Breast epithelium (tissue), 4 donors: ENCODE results near the gene PURA. TPM values are rescaled to one million over a fixed set of nuclear protein-coding genes. Genes with fewer than 3 reads are reported as not detected.

Experiments used
- DNase-seq, 2 donors: peaks; one replicate each; pipeline ENCODE4 v3.0.0-alpha.2; 2019; ENCODE audit warnings: low spot score in 2 of 2
- H3K27ac ChIP-seq, 2 donors: fragments of 200-600 bp; sonication (generic) in 1 of 2; one replicate each; pipeline ENCODE4 v1.5.1; 2016 to 2019; ENCODE audit warnings: mild to moderate bottlenecking in 1 of 2
- H3K27me3 ChIP-seq, 2 donors: fragments of 200-600 bp; sonication (generic) in 1 of 2; one replicate each; pipeline versions ENCODE4 v1.5.1 to v1.6.0; 2017 to 2019; ENCODE audit warnings: control low read depth in 1 of 2, mild to moderate bottlenecking in 1 of 2
- H3K36me3 ChIP-seq: fragments of 200-600 bp; one replicate; pipeline ENCODE4 v1.5.1; 2019
- H3K4me1 ChIP-seq, 2 donors: fragments of 200-600 bp; sonication (generic); one replicate each; pipeline ENCODE4 v1.5.1; 2016 to 2019; ENCODE audit warnings: control low read depth in 1 of 2
- H3K4me3 ChIP-seq, 3 donors: fragments of 200-600 bp; sonication (generic); 1 replicate in 2 of 3; 2 replicates in 1 of 3; pipeline ENCODE4 v1.5.1; 2016 to 2019; ENCODE audit warnings: mild to moderate bottlenecking in 3 of 3, moderate library complexity in 2 of 3
- H3K9me3 ChIP-seq, 2 donors: fragments of 200-600 bp; sonication (generic) in 1 of 2; one replicate each; pipeline ENCODE4 v1.5.1; 2016 to 2019; ENCODE audit warnings: control low read depth in 1 of 2
- POLR2A ChIP-seq: fragments of 450-650 bp; IDR thresholded peaks from one replicate; pipeline ENCODE4 v1.6.1; 2016; ENCODE audit warnings: antibody characterized with exemption, mild to moderate bottlenecking, moderate library complexity
- POLR2AphosphoS5 ChIP-seq, 3 donors: sonication (generic); formaldehyde crosslinking; IDR thresholded peaks; one replicate each; pipeline ENCODE4 v1.6.1; 2017; ENCODE audit warnings: antibody characterized with exemption in 3 of 3
- intact Hi-C: fragments of 100-400 bp; cut with DNase I; formaldehyde crosslinking; loops from one replicate; pipeline ENCODE4 v1.15.1; 2023; ENCODE audit warnings: low total_unique reads
- total RNA-seq, 3 donors: library from RNA; depleted of rRNA; stranded (reverse); fragments of >200 nt; gene quantifications; one replicate each; pipeline ENCODE4 v1.1.0, GENCODE V29; 2016
- TF ChIP-seq, protein P1 (sequence below), 3 donors: fragments of 450-650 bp; IDR thresholded peaks; one replicate each; pipeline ENCODE4 v1.5.1; 2016 to 2017; ENCODE audit warnings: antibody characterized with exemption in 3 of 3, mild to moderate bottlenecking in 3 of 3, moderate library complexity in 3 of 3

PURA gene
- total RNA-seq, 3 donors from 2014 or later, result 27.9 to 33.8 (median 30.1) TPM

DNA sequence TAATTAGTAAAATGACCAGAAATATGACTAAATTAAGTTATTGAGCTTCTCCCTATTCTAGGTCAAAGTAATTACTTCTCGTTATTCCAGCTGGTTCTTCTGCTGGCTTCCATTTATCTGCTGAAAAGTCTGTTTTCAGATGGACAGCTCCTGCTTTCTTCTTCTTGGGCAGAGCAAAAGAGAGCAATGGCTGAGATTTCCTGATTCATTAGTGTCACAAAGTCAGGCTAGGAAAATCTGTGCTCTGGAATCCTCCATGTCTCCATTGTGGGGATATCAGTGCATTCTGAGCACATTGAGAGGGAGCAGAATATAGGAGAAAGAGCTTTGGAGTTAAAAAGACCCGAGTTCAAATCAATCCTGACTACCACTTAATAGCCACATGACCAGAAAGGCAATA is 37.1 kb upstream of the PURA start:
- H3K4me3 ChIP-seq, result no peak overlapping the region
- TF ChIP-seq, protein P1, sequence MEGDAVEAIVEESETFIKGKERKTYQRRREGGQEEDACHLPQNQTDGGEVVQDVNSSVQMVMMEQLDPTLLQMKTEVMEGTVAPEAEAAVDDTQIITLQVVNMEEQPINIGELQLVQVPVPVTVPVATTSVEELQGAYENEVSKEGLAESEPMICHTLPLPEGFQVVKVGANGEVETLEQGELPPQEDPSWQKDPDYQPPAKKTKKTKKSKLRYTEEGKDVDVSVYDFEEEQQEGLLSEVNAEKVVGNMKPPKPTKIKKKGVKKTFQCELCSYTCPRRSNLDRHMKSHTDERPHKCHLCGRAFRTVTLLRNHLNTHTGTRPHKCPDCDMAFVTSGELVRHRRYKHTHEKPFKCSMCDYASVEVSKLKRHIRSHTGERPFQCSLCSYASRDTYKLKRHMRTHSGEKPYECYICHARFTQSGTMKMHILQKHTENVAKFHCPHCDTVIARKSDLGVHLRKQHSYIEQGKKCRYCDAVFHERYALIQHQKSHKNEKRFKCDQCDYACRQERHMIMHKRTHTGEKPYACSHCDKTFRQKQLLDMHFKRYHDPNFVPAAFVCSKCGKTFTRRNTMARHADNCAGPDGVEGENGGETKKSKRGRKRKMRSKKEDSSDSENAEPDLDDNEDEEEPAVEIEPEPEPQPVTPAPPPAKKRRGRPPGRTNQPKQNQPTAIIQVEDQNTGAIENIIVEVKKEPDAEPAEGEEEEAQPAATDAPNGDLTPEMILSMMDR (IDR thresholded peaks at IDR 0.05), result no peak
- TF ChIP-seq POLR2AphosphoS5 (IDR thresholded peaks at IDR 0.05), result no peak
- no peak for TF ChIP-seq POLR2A
- no peak for DNase-seq
- intact Hi-C loops, result loop anchor here (5.0 kb wide), 1 partner anchor 76 kb away; no protein-coding TSS in a partner anchor
- H3K4me1 ChIP-seq, result no peaks in the 10 kb centered on the region
- no peaks in the 10 kb centered on the region for H3K9me3 ChIP-seq
- no peaks in the 10 kb centered on the region for H3K27me3 ChIP-seq
- H3K36me3 ChIP-seq, result no peaks in the 10 kb centered on the region
- no peak overlapping the region for H3K27ac ChIP-seq

DNA sequence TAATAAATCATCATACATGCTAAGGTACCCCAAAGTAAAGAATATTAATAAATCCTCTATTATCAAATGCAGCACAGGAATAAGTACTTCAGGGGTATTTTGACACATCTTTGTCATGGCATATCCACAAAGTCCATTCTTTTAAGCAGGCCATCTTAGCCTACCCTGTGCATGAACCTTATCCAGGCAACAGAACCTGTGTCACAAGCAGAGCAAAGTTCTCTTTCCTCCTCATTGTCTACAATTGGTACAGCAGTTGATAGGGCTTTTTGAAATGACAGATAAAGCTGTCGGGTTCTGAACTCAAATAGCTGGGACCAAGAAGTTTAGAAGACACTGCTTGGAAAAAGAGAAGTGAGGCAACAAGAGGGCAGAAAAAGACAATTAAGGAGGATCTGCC is 30.8 kb upstream of the PURA start:
- no peak for TF ChIP-seq POLR2A
- TF ChIP-seq POLR2AphosphoS5 (IDR thresholded peaks at IDR 0.05), result no peak
- TF ChIP-seq, protein P1 (IDR thresholded peaks at IDR 0.05), result no peak
- Histone ChIP-seq H3K27me3 (no peaks in the 10 kb centered on the region), H3K9me3 (no peaks in the 10 kb centered on the region), H3K4me1 (no peaks in the 10 kb centered on the region), H3K36me3 (no peaks in the 10 kb centered on the region), H3K27ac (no peak overlapping the region), H3K4me3 (no peak overlapping the region)
- DNase-seq, result no peak
- intact Hi-C loops, result no loop called here

DNA sequence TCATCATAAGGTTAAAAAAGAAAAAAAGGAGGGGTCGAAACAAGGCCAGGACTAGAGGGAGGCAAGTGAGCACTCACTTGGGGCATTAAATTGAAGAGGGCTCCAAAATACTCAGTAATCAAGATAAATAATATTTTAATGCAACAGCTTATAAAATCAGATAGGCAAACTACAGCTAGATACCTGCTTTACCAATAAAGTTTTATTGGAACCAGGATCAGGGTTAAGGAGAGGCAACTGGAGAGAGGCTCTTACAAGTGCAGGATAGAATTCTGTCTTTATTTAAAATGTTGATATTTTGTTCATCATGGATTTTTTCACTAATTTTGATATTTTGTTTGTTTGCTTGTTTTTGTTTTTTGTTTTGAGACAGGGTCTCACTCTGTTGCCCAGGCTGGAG is 30.3 kb upstream of the PURA start:
- no peak for TF ChIP-seq POLR2AphosphoS5 (IDR thresholded peaks at IDR 0.05)
- TF ChIP-seq, protein P1 (IDR thresholded peaks at IDR 0.05), result no peak
- TF ChIP-seq POLR2A, result no peak
- no peak overlapping the region for H3K27ac ChIP-seq
- no peak for DNase-seq
- H3K36me3 ChIP-seq, result no peaks in the 10 kb centered on the region
- H3K27me3 ChIP-seq, result no peaks in the 10 kb centered on the region
- intact Hi-C loops, result no loop called here
- H3K9me3 ChIP-seq, result no peaks in the 10 kb centered on the region
- H3K4me1 ChIP-seq, result no peaks in the 10 kb centered on the region
- no peak overlapping the region for H3K4me3 ChIP-seq

DNA sequence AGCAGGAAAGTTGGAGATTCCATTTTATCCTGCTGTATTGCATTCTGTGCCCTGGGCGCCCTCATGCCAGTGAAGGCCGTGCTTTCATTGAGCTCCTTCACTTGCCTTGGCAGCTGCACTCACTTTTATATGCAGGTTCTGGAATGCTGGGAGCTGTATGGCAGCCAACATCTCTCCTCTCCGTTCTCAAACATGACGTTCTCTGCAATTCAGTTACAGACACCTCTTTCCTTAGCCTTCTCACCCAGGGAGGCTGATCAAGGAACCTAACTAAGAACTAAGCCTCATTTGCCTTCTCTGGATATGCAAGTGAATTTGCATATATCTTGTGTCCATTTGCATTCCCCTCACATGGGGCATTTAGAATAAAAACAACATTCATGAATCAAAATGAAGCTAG is 29.4 kb upstream of the PURA start:
- no peaks in the 10 kb centered on the region for H3K4me1 ChIP-seq
- H3K4me3 ChIP-seq, result no peak overlapping the region
- H3K27me3 ChIP-seq, result no peaks in the 10 kb centered on the region
- DNase-seq, result peak in 1 of 2 donors; percentile 35
- TF ChIP-seq POLR2A (no peak), POLR2AphosphoS5 (IDR thresholded peaks at IDR 0.05) (no peak)
- TF ChIP-seq, protein P1 (IDR thresholded peaks at IDR 0.05), result no peak
- intact Hi-C loops, result no loop called here
- peaks cover 0 to 2% of the 10 kb centered on the region in 2 donors for H3K9me3 ChIP-seq
- H3K36me3 ChIP-seq, result no peaks in the 10 kb centered on the region
- no peak overlapping the region for H3K27ac ChIP-seq

DNA sequence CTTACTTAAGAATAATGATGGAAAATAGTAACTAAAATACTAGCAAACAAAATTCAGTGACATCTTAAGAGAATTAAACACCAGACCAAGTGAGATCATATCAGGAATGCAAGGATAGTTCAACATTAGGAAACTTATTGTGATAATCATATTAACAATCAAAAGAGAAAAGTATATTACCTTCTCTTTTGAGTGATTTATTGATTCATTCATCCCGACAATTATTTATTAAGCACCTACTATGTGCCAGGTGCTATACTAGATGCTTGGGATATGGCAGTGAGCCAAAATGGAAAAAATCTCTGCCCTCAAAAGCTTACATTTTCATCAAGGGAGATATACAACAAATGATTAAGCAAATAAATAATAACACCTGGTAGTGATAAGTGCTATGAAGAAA is 23.7 kb upstream of the PURA start:
- H3K27ac ChIP-seq, result no peak overlapping the region
- DNase-seq, result no peak
- H3K9me3 ChIP-seq, result peaks cover 0 to 15% of the 10 kb centered on the region in 2 donors
- no peaks in the 10 kb centered on the region for H3K27me3 ChIP-seq
- TF ChIP-seq POLR2A (no peak), POLR2AphosphoS5 (IDR thresholded peaks at IDR 0.05) (no peak)
- TF ChIP-seq, protein P1 (IDR thresholded peaks at IDR 0.05), result no peak
- no peak overlapping the region for H3K4me3 ChIP-seq
- H3K36me3 ChIP-seq, result no peaks in the 10 kb centered on the region
- intact Hi-C loops, result no loop called here
- H3K4me1 ChIP-seq, result no peaks in the 10 kb centered on the region
